ACHN (cell line): ENCODE results near the gene PSENEN.

Source experiments
- DNase-seq: peaks from one replicate; pipeline ENCODE4 v3.0.0-alpha.2; 2015
- in situ Hi-C: cut with HindIII; loops from 2 replicates; pipeline ENCODE4 v1.10.0; 2017; ENCODE audit warnings: low sequenced_read_pairs, low pct_ligation_motif_present, low pct_unique_long_range_greater_than_20kb

PSENEN gene

DNA sequence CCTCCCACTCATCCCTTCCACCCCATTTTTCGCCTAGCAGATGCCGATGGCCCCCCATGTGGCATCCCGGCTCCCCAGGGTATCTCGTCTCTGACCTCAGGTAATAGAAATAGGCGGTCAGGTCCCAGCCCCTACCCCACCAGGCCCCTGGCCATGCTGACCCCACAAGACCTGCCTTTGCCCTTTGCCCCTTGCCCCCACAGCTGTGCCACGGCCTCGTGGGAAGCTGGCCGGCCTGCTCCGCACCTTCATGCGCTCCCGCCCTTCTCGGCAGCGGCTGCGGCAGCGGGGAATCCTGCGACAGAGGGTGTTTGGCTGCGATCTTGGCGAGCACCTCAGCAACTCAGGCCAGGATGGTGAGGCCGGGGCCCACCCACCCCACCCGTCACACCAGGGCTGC is 35.3 kb downstream of the PSENEN start:
- in situ Hi-C loops = no loop called here
- no peak for DNase-seq

DNA sequence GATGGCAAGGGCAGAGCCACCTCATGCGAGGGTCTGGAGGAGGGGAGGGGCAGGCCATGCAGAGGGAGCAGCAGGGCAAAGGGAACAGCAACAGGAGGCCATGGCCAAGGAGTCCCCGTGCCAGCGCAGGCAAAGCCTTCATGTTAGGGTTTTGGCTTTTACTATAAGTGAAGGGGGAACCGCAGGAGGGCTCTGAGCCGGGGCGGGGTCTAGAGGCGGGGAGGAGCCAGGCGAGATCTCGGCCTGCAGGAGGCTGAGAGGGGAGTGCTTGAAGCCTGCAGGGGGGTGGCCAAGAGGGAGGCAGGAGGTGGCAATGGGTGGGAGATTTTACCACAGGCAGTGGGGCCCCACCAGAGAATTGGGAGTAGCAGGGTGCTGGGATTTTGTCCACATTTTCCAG is 36.2 kb downstream of the PSENEN start:
- in situ Hi-C loops = no loop called here
- no peak for DNase-seq

DNA sequence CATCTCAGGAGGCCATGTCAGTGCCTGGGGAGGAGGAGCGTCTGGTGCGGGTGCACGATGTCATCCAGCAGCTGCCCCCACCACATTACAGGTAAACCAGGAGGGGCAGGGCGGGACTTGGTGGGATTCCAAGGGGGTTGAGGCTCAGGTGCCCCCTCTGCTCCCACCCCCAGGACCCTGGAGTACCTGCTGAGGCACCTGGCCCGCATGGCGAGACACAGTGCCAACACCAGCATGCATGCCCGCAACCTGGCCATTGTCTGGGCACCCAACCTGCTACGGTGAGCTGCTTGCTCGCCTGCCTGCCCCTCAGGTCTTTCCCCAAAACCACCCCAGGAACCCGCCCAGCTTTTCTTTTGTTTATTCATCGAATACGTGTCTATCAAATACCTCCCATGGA is 37.1 kb downstream of the PSENEN start:
- in situ Hi-C loops = no loop called here
- no peak for DNase-seq

DNA sequence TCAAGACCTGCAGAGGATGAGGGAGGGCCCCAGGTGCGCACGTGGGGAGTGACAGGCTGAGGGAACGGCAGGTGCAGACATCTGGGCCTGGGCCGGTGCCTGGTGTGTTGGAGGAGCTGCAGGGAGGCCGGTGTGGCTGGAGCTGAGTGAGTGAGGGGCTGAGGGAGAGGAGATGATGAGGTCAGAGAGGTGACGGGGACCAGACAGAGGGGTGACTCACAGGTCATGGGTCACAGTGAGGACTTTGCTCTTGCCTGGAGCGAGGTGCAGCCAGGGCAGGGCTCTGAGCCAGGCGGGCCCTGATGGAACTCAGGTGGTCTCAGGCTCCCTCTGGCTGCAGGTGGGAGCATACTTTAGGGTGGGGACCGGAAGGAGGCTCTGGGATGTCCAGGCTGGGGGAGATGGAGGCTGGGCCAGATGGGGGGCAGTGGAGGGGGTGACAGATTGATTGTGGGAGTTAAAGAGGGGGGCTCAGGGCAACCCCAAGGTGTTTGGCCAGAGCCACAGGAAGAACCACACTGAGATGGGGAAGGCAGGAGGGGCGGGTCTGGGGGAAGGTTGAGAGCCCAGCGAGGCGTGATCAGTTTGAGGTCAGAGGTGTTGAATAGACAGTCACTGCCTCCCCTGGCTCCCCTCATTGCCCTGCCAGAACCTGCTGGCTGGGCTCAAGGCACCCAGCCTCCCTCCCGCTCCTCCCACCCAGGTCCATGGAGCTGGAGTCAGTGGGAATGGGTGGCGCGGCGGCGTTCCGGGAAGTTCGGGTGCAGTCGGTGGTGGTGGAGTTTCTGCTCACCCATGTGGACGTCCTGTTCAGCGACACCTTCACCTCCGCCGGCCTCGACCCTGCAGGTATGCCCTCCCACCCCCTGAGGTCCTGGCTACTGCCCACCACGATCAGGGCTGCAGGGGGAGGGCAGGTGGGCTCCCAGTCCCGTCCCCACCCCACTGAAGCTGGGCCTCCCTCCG is 38.3 kb downstream of the PSENEN start:
- in situ Hi-C loops = no loop called here
- no peak for DNase-seq

DNA sequence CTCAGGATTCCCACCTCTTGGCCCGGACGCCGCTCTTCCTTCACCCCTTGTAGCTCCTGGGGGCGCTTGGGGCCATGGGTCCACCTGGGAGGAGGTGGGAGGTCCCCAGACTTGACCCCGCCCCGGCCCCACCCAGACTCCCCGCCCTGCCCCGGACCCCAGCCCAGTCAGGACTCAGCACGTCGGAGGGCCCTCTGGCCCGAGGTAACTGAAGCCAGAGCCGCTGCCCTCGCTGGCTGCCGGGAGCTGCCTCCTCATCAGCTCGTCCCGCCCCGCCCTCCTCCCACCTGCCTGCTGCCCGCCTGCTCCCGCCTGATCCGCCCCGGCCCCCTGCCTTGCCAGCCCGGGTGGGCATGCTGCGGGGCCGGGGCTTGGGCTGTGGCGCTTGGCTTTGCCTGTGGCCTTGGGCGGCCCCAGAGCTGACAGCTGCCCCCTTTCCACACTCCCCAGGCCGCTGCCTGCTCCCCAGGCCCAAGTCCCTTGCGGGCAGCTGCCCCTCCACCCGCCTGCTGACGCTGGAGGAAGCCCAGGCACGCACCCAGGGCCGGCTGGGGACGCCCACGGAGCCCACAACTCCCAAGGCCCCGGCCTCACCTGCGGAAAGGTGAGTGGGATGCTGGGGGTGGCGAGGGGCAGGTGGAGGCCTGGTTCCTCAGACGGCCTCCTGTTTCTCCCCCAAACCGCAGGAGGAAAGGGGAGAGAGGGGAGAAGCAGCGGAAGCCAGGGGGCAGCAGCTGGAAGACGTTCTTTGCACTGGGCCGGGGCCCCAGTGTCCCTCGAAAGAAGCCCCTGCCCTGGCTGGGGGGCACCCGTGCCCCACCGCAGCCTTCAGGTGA is 39.3 kb downstream of the PSENEN start:
- in situ Hi-C loops = no loop called here
- no peak for DNase-seq

DNA sequence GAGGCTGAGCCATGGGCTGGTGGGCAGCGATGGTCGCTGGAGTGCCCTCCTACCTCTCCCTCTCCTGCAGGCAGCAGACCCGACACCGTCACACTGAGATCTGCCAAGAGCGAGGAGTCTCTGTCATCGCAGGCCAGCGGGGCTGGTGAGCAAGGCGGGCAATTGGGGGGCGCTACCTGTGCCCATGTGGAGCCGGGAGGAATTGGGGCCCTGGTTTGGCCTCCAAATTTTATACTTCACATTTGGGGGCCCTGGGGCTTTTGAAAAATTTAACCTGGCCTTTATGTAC is 39.8 kb downstream of the PSENEN start:
- DNase-seq = no peak
- in situ Hi-C loops = no loop called here

DNA sequence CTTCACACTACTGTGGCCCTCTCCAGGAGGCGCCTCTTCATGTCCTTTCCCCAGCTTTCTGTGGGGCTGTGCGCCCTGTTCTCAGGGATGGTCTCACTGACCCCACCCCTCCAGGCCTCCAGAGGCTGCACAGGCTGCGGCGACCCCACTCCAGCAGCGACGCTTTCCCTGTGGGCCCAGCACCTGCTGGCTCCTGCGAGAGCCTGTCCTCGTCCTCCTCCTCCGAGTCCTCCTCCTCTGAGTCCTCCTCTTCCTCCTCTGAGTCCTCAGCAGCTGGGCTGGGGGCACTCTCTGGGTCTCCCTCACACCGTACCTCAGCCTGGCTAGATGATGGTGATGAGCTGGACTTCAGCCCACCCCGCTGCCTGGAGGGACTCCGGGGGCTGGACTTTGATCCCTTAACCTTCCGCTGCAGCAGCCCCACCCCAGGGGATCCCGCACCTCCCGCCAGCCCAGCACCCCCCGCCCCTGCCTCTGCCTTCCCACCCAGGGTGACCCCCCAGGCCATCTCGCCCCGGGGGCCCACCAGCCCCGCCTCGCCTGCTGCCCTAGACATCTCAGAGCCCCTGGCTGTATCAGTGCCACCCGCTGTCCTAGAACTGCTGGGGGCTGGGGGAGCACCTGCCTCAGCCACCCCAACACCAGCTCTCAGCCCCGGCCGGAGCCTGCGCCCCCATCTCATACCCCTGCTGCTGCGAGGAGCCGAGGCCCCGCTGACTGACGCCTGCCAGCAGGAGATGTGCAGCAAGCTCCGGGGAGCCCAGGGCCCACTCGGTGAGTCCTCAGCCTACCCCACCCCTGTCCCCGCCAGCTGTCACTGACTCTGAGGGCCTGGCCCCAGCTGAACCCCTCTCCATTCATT is 41.1 kb downstream of the PSENEN start:
- no peak for DNase-seq
- in situ Hi-C loops = no loop called here

DNA sequence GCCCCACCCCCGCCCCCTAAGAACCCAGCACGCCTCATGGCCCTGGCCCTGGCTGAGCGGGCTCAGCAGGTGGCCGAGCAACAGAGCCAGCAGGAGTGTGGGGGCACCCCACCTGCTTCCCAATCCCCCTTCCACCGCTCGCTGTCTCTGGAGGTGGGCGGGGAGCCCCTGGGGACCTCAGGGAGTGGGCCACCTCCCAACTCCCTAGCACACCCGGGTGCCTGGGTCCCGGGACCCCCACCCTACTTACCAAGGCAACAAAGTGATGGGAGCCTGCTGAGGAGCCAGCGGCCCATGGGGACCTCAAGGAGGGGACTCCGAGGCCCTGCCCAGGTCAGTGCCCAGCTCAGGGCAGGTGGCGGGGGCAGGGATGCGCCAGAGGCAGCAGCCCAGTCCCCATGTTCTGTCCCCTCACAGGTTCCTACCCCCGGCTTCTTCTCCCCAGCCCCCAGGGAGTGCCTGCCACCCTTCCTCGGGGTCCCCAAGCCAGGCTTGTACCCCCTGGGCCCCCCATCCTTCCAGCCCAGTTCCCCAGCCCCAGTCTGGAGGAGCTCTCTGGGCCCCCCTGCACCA is 41.9 kb downstream of the PSENEN start:
- DNase-seq = no peak
- in situ Hi-C loops = no loop called here

DNA sequence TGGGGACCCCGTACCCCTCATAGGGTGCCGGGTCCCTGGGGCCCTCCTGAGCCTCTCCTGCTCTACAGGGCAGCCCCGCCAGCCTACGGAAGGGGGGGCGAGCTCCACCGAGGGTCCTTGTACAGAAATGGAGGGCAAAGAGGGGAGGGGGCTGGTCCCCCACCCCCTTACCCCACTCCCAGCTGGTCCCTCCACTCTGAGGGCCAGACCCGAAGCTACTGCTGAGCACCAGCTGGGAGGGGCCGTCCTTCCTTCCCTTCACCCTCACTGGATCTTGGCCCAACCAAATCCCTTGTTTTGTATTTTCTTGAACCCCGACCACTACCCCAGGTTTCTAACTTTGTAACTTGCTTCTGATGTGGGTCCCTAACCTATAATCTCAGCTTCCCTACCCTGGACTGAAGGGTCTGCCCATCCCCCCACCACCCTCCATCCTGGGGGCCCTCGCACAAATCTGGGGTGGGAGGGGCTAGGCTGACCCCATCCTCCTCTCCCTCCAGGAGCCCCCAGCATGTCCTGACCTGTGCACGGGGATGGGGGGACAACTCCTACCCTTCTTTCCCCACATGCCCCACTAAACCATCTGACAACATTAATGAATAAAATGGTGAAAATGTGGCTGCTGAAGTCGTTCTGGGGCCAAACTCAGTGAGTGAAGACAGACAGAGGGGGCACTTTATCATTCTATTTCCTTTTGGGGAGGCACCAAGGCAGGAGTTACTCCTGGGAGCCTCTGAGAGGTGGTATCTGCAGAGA is 42.9 kb downstream of the PSENEN start:
- no peak for DNase-seq
- in situ Hi-C loops = no loop called here

DNA sequence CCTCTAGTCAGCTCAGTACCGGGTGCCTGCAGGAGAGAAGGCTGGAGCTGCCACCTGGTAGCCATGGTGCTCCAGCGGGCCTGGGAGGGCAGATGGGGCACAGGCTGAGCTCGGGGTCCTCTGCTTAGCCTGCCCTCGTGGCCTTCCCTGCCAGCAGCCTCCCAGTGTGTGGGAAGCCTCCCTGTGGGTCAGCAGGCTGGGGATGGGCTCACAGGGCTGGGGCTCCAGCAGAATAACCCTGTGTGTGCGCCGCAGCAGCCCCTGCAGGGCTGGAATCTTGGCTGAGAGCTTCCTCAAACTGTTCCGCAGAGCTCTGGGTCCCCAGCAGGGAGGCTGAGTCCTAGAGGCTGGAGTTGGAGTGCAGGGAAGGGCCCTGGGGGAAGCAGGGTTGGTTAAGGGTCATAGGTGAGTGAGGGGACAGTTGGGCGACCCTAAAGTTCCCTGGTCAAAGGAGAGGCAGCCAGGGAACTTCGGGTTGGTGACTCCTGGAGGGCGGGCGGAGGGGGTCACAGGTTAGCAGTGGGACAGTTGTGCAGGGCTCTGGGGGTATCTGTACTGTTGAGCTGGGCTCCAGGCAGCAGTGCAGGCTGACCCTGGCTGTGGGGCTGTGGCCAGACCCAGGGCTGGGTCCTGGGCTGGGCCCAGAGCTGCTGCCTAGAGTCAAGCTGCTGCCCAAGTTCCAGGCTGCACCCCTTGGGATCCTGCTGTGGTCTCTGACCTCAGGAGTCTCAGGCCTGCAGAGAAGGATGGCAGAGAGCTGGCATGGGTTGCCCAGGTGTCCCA is 43.9 kb downstream of the PSENEN start:
- in situ Hi-C loops = no loop called here
- no peak for DNase-seq

DNA sequence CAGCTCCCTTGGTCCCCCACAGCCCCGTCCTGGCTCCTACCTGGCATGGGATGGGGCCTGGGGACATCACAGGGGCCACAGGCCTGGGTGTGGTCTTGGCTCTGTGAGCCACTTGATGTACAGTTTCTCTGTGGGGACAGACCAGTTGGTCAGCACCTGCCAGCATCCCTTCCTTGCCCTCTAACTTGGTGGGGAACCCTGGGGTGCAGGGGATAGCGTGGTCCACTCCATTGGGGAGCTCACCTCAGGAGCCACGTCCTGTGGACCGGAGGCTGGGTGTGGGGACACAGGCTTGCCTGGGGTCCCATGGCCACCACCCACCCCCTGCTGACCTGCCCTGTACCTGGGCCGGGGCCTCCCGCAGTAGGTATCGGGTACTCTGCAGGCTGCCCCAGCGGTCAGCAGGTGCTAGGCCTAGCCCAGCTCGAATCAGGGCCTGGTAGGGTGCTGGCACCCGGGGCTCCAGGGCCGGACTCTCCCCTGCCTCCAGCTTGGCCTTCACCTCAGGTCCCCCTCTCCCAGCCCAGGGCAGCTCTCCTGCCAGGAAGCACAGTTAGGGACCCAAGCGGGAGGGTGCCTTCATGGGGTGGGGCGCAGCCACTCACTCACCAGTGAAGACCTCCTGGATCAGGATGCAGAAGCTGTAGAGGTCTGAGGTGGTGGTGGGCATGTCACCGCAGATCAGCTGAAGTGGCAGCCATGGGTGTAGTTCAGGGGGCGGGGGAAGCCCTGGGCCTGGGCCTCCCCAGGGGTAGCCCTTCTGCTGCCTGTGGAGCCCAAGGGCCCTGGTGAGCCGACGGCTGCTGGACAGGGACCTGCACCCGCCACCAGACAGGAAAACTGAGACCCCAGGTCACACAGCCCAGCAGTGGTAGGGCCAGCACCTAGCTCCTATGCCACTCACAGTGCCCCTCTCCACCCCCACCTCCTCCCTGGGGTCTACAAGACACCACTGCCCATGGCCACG is 44.8 kb downstream of the PSENEN start:
- in situ Hi-C loops = no loop called here
- no peak for DNase-seq

DNA sequence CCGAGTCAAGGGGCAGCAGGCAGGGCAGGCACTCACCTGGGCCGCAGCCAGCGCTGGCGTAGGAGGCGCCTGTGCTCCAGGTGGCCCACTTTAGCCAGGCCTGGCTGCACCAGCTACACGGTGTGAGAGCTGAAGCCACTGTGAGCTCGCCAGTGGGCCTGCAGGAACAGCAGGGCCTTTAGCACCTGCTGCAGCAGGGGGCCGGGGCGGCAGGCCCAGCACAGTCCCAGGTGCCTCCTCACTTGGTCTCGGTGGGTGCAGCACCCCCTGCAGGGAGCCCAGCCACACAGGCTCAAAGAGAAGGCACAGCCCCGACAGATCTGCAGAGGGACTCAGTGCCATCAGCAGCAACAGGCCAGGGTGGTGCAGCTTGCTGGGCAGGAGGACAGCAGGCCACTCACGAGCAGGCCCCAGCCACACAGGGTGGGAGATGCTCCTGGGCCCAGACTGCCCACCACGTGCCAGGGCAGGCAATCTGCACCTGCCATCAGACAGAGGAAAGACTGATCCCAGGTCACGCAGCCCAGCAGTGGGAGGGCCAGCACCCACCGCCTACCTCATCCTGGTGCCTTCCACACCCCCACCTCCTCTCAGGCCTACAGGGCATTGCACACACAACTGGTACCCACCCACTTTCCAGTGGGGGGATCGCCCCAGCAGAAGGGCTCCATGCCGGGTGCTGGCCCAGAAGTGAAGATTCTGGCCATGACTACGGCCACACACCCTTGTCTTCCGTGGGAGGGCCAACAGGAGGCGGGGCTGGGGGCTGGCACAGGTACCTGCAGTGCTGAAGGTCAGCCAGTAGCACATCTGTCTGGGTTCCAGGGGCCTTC is 45.7 kb downstream of the PSENEN start:
- DNase-seq = no peak
- in situ Hi-C loops = no loop called here

DNA sequence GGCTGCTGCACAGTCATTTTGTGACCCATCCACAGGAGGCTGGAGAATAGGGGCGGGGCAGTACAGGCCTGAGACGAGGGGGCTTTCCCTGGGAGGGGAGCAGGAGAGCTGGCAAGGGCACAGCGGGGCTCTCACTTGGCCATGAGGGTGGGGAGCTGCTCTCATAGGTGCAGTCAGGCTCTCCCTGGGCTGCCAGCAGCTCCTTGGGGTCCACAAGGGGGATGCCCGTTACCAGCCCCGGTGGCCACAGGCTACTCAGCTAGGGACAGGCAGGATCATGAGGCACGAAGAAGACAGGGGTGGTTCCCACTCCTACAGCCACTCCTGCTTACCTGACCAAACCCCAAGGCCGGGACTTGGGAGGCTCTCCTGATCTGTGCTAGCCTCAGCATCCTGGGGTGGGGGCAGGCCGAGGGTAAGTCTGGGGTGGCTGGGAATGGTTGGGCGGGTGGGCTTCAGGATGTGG is 46.4 kb downstream of the PSENEN start:
- in situ Hi-C loops = no loop called here

DNA sequence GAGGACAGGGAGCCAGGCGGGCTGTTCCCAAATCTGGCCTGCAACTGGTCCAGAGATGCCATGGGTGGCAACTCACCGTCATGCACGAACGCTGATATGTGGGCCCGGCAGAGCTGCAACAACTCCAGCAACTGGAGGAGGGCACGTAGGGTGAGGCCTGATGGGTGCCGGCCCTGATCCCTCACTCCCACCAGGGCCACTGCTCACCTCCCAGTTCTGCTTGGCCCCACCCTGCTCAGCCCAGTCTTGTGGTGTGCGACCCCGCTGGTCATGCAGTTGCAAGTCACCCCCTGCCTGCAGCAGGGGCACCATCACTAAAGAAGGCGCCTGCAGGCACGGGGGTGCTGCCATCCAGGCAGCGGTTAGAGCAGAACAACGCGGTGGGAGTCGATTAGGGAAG is 46.9 kb downstream of the PSENEN start:
- no peak for DNase-seq
- in situ Hi-C loops = no loop called here

More for the DNA sequence above, 46.4 kb downstream of the PSENEN start:
- DNase-seq = no peak

DNA sequence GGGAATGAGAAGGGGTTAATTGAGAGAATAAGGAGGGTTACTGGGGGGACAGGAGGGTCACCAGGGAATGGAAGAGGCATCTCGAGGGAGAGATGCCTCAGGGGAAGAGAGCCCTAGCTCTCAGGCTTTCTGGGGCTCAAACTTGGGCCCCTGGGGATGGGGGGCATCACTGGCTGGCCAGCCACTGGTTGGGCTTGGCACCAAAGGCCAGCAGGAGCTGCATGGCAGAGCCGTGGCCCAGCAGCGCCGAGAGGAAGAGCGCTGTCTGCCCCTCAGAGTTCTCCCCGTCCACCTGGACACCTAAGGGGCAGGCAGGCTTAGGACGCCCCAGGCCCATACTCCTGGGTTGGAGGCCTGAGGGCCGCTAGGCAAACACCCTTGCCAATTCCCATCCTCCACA is 47.4 kb downstream of the PSENEN start:
- in situ Hi-C loops = no loop called here

More for the DNA sequence above, 47.4 kb downstream of the PSENEN start:
- no peak for DNase-seq
